Heart left ventricle (tissue), 16 donors: ENCODE data around the gene MAP1A. TPM values are rescaled to one million over a fixed set of nuclear protein-coding genes. Genes with fewer than 3 reads are reported as not detected.
"Not testable (repeated sequence)": the region's sequence is repeated elsewhere in the genome, so short reads cannot be mapped to it uniquely, and the experiment has no call there.

Experiments
- ATAC-seq, 4 donors: fragments of 200-7000 bp; cut with Tn5 transposase; one replicate each; pipeline ENCODE4 v1.9.1; 2020 to 2022; ENCODE audit warnings: moderate library complexity in 4 of 4, mild to moderate bottlenecking in 3 of 4, moderate number of reproducible peaks in 1 of 4
- DNase-seq, 5 donors: peaks; one replicate each; pipeline ENCODE4 v3.0.0-alpha.2; 2020
- H3K27ac ChIP-seq, 12 donors: fragments of 200-600 bp; sonication (generic) in 4 of 12; one replicate each; pipeline versions ENCODE4 v1.5.0 to v1.8.0; 2016 to 2022; ENCODE audit warnings: mild to moderate bottlenecking in 2 of 12
- H3K27me3 ChIP-seq, 9 donors: fragments of 200-600 bp; sonication (generic) in 2 of 9; one replicate each; pipeline versions ENCODE4 v1.5.1 to v1.8.0; 2016 to 2022; ENCODE audit warnings: mild to moderate bottlenecking in 3 of 9
- H3K36me3 ChIP-seq, 9 donors: fragments of 200-600 bp; sonication (generic) in 2 of 9; one replicate each; pipeline versions ENCODE4 v1.5.0 to v1.8.0; 2018 to 2022; ENCODE audit warnings: mild to moderate bottlenecking in 2 of 9
- H3K4me1 ChIP-seq, 12 donors: fragments of 200-600 bp; sonication (generic) in 4 of 12; one replicate each; pipeline versions ENCODE4 v1.5.0 to v1.8.0; 2016 to 2022; ENCODE audit warnings: mild to moderate bottlenecking in 3 of 12
- H3K4me3 ChIP-seq, 12 donors: fragments of 200-600 bp; sonication (generic) in 4 of 12; one replicate each; pipeline versions ENCODE4 v1.5.0 to v1.8.0; 2017 to 2022; ENCODE audit warnings: mild to moderate bottlenecking in 9 of 12, moderate library complexity in 4 of 12
- H3K9me3 ChIP-seq, 12 donors: fragments of 200-600 bp; sonication (generic) in 4 of 12; one replicate each; pipeline versions ENCODE4 v1.5.0 to v1.8.0; 2016 to 2022; ENCODE audit warnings: mild to moderate bottlenecking in 1 of 12
- POLR2A ChIP-seq, 2 donors: fragments of 450-650 bp; IDR thresholded peaks; one replicate each; pipeline ENCODE4 v1.6.1; 2017; ENCODE audit warnings: antibody characterized with exemption in 2 of 2, mild to moderate bottlenecking in 2 of 2, moderate library complexity in 2 of 2
- WGBS, 4 donors: extraction: QIAGEN DNeasy Blood & Tissue Kit in 2 of 4; methylation state at CpG; one replicate each; pipeline versions ENCODE4 v1.1.5 to v1.1.7; 2013 to 2018; 5-methylcytosine and 5-hydroxymethylcytosine counted together
- intact Hi-C, 10 donors: fragments of 100-400 bp; cut with DNase I; formaldehyde crosslinking; loops; one replicate each; pipeline versions ENCODE4 v1.11.1 to v1.14.2; 2022
- polyA plus RNA-seq, 2 donors: library from polyadenylated mRNA; stranded (reverse); fragments of 200-250 nt; gene quantifications; one replicate each; pipeline ENCODE4 v1.2.3, GENCODE V29; 2013
- total RNA-seq, 9 donors: library from RNA; depleted of rRNA in 2 of 9; stranded (reverse); fragments of >200 nt in 2 of 9; fragmentation: NEBNext Ultra II Directional in 3 of 9; extraction: Animal tissue kit (Norgen Biotek cat#: 25700) in 3 of 9; gene quantifications; one replicate each; pipeline versions ENCODE4 v1.1.0 to v1.2.4, GENCODE V29; 2016 to 2023
- TF ChIP-seq, protein P1 (sequence below), 12 donors: fragments of 200-600 bp; sonication (generic) in 4 of 12; IDR thresholded peaks; one replicate each; pipeline versions ENCODE4 v1.5.0 to v1.8.0; 2018 to 2022; ENCODE audit warnings: antibody characterized with exemption in 12 of 12, mild to moderate bottlenecking in 5 of 12
- donor health status: ischemic (EF 13 %, LVEDD 7.1; RV severe dilation, severe dysfunction).
- donor health status: healthy with polysubstance abuse.
- donor health status: DM: no; HTN: yes; CAD: no.
- donor health status: DM: no; HTN: no; CAD: no.
- donor health status: ischemic (EF 25% LVEDD 6.9; RV normal size, moderate dysfunction).
- donor health status: ischemic (EF 25% LVEDD 5.7; RV mildly dilated, moderate dysfunction).
- donor health status: healthy.
- donor health status: DM: yes; HTN: yes; CAD: no.
- donor health status: ischemic (EF 35%, LVEDD 5.7; RV mildly dilated, moderate dysfunction).
- donor health status: nonischemic (EF 11% LVEDD 7.7; RV severe dilation, severe dysfunction).
- donor health status: DM: yes; HTN: yes; CAD: no.
- donor health status: PGD.
- donor health status: ischemic (EF 29% LVEDD 5.4; RV normal size, mild dysfunction).
- donor health status: nonischemic (EF 23%, LVEDD 6.1; RV moderate dilation, normal function).

Gene MAP1A
- total and polyA plus RNA-seq, 11 donors, result 6.0 to 146 (median 36.8) TPM

- Histone ChIP-seq H3K4me1 (peaks cover 0 to 4% (median 0%) of the 10 kb centered on the region in 12 donors), H3K27ac (no peak overlapping the region), H3K4me3 (no peak overlapping the region), H3K9me3 (peaks cover 0 to 7% (median 4%) of the 10 kb centered on the region in 12 donors), H3K36me3 (peaks cover 0 to 43% (median 7%) of the 10 kb centered on the region in 9 donors), H3K27me3 (no peaks in the 10 kb centered on the region)
- TF ChIP-seq POLR2A (IDR thresholded peaks at IDR 0.05), result no peak
- TF ChIP-seq, protein P1, sequence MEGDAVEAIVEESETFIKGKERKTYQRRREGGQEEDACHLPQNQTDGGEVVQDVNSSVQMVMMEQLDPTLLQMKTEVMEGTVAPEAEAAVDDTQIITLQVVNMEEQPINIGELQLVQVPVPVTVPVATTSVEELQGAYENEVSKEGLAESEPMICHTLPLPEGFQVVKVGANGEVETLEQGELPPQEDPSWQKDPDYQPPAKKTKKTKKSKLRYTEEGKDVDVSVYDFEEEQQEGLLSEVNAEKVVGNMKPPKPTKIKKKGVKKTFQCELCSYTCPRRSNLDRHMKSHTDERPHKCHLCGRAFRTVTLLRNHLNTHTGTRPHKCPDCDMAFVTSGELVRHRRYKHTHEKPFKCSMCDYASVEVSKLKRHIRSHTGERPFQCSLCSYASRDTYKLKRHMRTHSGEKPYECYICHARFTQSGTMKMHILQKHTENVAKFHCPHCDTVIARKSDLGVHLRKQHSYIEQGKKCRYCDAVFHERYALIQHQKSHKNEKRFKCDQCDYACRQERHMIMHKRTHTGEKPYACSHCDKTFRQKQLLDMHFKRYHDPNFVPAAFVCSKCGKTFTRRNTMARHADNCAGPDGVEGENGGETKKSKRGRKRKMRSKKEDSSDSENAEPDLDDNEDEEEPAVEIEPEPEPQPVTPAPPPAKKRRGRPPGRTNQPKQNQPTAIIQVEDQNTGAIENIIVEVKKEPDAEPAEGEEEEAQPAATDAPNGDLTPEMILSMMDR (IDR thresholded peaks at IDR 0.05), result no peak
- no peak for DNase-seq
- no peak for ATAC-seq
- intact Hi-C loops, result loop anchor here in 1 of 10 donors (10.0 kb wide), 1 partner anchor 327 kb away; the partner anchor contains the start of gene EPB42
- 90 to 97% (median 94%) methylated on average over 4 of the region's 4 CpGs for WGBS, 4 donors
These were observed 34.8 kb downstream of the MAP1A start for GRCh38 chr15:43552256-43552655.

- ATAC-seq (no peak), DNase-seq (no peak)
- Histone ChIP-seq H3K4me1 (peaks cover 0 to 4% (median 0%) of the 10 kb centered on the region in 12 donors), H3K36me3 (peaks cover 0 to 40% (median 12%) of the 10 kb centered on the region in 9 donors), H3K27me3 (no peaks in the 10 kb centered on the region), H3K27ac (no peak overlapping the region), H3K4me3 (no peak overlapping the region), H3K9me3 (peaks cover 0 to under 1% (median 0%) of the 10 kb centered on the region in 12 donors)
- intact Hi-C loops, result loop anchor here in 1 of 10 donors (10.0 kb wide), 1 partner anchor 328 kb away; the partner anchor contains the start of gene EPB42
- TF ChIP-seq POLR2A (IDR thresholded peaks at IDR 0.05), result no peak
- TF ChIP-seq, protein P1 (IDR thresholded peaks at IDR 0.05), result no peak
- WGBS, 4 donors, result 72 to 82% (median 76%) methylated on average over 2 of the region's 2 CpGs
These were observed 35.6 kb downstream of the MAP1A start for GRCh38 chr15:43552986-43553385.

- DNase-seq, H3K27ac ChIP-seq, ATAC-seq, intact Hi-C loops, H3K9me3 ChIP-seq, H3K4me1 ChIP-seq, H3K27me3 ChIP-seq, H3K4me3 ChIP-seq: not testable (repeated sequence)
- WGBS, 4 donors, result 88 to 90% methylated on average over 2 of the region's 3 CpGs; no CpG with 5 or more reads in 2 of the 4 donors
- peaks cover 0 to 15% (median 10%) of the 10 kb centered on the region in 9 donors for H3K36me3 ChIP-seq
These were observed 45.3 kb downstream of the MAP1A start for GRCh38 chr15:43562753-43563152.

- ATAC-seq, intact Hi-C loops, H3K9me3 ChIP-seq, H3K4me1 ChIP-seq, DNase-seq, H3K4me3 ChIP-seq, H3K36me3 ChIP-seq, H3K27me3 ChIP-seq, H3K27ac ChIP-seq: not testable (repeated sequence)
- no CpG with 5 or more reads among the region's 8 CpGs for WGBS, 4 donors
These were observed 46.4 kb downstream of the MAP1A start for GRCh38 chr15:43563793-43564192.

DNA sequence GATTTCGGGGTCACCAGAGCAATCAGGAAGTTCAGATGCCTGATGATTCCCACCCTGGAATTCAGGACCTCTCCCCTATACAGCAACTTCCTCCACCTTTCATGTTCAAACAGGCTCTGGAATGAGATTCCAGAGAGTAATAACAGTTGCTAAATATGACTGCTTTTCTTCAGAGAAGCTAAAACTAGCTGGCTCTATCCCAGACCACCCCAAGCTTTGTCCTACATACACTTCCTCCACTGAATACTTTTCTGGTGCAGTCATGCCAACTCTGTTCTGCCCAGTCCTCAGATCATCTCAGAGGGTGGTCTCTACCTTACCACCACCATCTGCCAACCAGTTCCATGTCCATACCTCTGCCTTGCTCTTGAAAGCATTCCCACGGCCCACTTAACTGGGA lies 49.2 kb downstream of the MAP1A start:
- intact Hi-C loops, H3K36me3 ChIP-seq, DNase-seq, H3K9me3 ChIP-seq, H3K27ac ChIP-seq, ATAC-seq, H3K4me1 ChIP-seq, H3K27me3 ChIP-seq, H3K4me3 ChIP-seq: not testable (repeated sequence)
- WGBS, 4 donors, result 100% methylated on average over 1 of the region's 2 CpGs; no CpG with 5 or more reads in 2 of the 4 donors

GRCh38 chr15:43574607-43575006 lies 57.2 kb downstream of the MAP1A start:
- H3K36me3 ChIP-seq, ATAC-seq, H3K27ac ChIP-seq, H3K9me3 ChIP-seq, intact Hi-C loops, H3K4me3 ChIP-seq, DNase-seq, H3K4me1 ChIP-seq, H3K27me3 ChIP-seq: not testable (repeated sequence)
- WGBS, 4 donors, result no CpG with 5 or more reads among the region's 1 CpG

Other genes with a start within 250 kb of the MAP1A start
- not detected for gene TGM7, start 215.4 kb upstream of the MAP1A start, total RNA-seq
- not detected for gene TGM7, start 215.4 kb upstream of the MAP1A start, polyA plus RNA-seq
- gene LCMT2, start 187.0 kb upstream of the MAP1A start, total RNA-seq, result 1 to 10 TPM; 4.2 to 9.1 (median 6.4) TPM
- 1 to 10 TPM; 1.2 to 5.4 TPM for gene LCMT2, start 187.0 kb upstream of the MAP1A start, polyA plus RNA-seq
- 10 to 100 TPM in 7 of 9 donors, 1 to 10 TPM in 2; 7.6 to 17.2 (median 12.4) TPM for gene ZSCAN29, start 146.6 kb upstream of the MAP1A start, total RNA-seq
- 1 to 10 TPM; 6.4 to 9.3 TPM for gene ZSCAN29, start 146.6 kb upstream of the MAP1A start, polyA plus RNA-seq
- 10 to 100 TPM in 7 of 9 donors, 1 to 10 TPM in 2; 9.1 to 16.7 (median 12.5) TPM for gene TUBGCP4, start 146.5 kb upstream of the MAP1A start, total RNA-seq
- gene TUBGCP4, start 146.5 kb upstream of the MAP1A start, polyA plus RNA-seq, result 10 to 100 TPM in 1 of 2 donors, 1 to 10 TPM in 1; 5.9 to 14.5 TPM
- 10 to 100 TPM; 22.7 to 34.4 (median 27.8) TPM for gene TP53BP1, start 24.5 kb upstream of the MAP1A start, total RNA-seq
- 10 to 100 TPM in 1 of 2 donors, 1 to 10 TPM in 1; 7.4 to 18.9 TPM for gene TP53BP1, start 24.5 kb upstream of the MAP1A start, polyA plus RNA-seq
- gene PPIP5K1, start 72.6 kb downstream of the MAP1A start, total RNA-seq, result 10 to 100 TPM; 10.5 to 23.0 (median 16.7) TPM
- gene PPIP5K1, start 72.6 kb downstream of the MAP1A start, polyA plus RNA-seq, result 1 to 10 TPM; 7.2 to 7.3 TPM
- 1 to 10 TPM in 1 of 9 donors, under 1 TPM in 3, not detected in 5; 0.21 to 3.7 (median 0.45) TPM for gene CKMT1B, start 76.4 kb downstream of the MAP1A start, total RNA-seq
- under 1 TPM; 0.19 to 0.47 TPM for gene CKMT1B, start 76.4 kb downstream of the MAP1A start, polyA plus RNA-seq
- under 1 TPM in 3 of 9 donors, not detected in 6; 0.07 to 0.22 (median 0.16) TPM for gene STRC, start 101.2 kb downstream of the MAP1A start, total RNA-seq
- under 1 TPM; 0.04 to 0.08 TPM for gene STRC, start 101.2 kb downstream of the MAP1A start, polyA plus RNA-seq
- 1 to 10 TPM in 4 of 9 donors, under 1 TPM in 5; 0.16 to 3.9 (median 0.98) TPM for gene CATSPER2, start 131.2 kb downstream of the MAP1A start, total RNA-seq
- 1 to 10 TPM in 1 of 2 donors, under 1 TPM in 1; 0.53 to 2.9 TPM for gene CATSPER2, start 131.2 kb downstream of the MAP1A start, polyA plus RNA-seq
- gene CKMT1A, start 176.3 kb downstream of the MAP1A start, total RNA-seq, result 1 to 10 TPM in 1 of 9 donors, under 1 TPM in 3, not detected in 5; 0.23 to 8.0 (median 0.65) TPM
- under 1 TPM in 1 of 2 donors, not detected in 1; 0.29 TPM for gene CKMT1A, start 176.3 kb downstream of the MAP1A start, polyA plus RNA-seq
- 100 to 1,000 TPM in 7 of 9 donors, 10 to 100 TPM in 2; 57.2 to 278 (median 172) TPM for gene PDIA3, start 228.8 kb downstream of the MAP1A start, total RNA-seq
- gene PDIA3, start 228.8 kb downstream of the MAP1A start, polyA plus RNA-seq, result 100 to 1,000 TPM in 1 of 2 donors, 10 to 100 TPM in 1; 95.5 to 242 TPM